Gastrocnemius medialis (tissue), 4 donors: ENCODE measurements around the gene CERS1.

Experiments used
- POLR2A ChIP-seq, 2 donors: fragments of 450-650 bp; IDR thresholded peaks; one replicate each; pipeline ENCODE4 v1.6.1; 2017; ENCODE audit warnings: antibody characterized with exemption in 2 of 2, mild to moderate bottlenecking in 2 of 2, moderate library complexity in 2 of 2
- TF ChIP-seq, protein P1 (sequence below), 5 experiments: fragments of 450-650 bp in 3 of 5; fragments of 200-600 bp in 2 of 5; sonication (generic) in 2 of 5; IDR thresholded peaks in 4 of 5; conservative IDR thresholded peaks in 1 of 5; 1 replicate in 4 of 5; 2 replicates in 1 of 5; pipeline ENCODE4 v1.5.1; 2016 to 2019; ENCODE audit warnings: antibody characterized with exemption in 5 of 5, mild to moderate bottlenecking in 3 of 5, moderate library complexity in 3 of 5

DNA sequence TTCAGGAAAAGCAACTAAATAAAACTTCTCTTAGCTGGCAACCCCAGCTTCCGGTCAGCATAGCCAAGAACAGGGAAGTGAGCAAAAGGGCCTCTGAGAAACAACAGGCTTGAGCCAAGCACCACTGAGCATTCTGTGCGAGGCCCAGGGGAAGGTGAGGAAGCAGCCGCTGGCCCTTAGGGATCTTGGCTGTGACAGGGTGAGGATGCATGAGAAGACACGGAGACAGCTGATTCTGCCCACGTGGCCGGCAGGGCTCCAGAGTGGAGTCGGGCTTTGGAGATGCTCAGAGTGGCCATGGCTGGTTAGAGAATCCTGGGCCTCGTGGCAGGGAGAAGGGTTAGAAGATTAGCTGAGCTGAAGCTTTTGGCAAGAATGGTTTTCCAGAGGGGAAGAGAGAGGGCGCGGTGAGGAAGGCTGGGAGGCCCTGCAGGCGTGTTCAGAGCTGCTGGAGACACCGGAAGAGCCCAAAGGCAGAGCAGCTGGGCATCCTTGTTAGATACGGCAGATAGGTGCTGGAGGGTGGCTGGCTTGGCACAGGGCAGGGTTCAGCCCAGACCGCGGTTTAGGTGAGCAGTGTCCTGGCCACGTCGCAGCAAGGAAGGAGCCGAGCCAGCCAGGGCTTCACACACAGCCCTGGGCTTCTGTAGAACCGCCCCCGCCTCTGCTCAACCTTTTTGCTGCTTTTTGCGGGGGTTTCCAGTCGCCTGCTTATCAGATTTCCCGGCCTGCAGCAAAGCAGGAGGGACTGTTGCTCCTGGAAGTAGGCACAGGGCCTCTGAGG is 46.9 kb downstream of the CERS1 start:
- TF ChIP-seq, protein P1, sequence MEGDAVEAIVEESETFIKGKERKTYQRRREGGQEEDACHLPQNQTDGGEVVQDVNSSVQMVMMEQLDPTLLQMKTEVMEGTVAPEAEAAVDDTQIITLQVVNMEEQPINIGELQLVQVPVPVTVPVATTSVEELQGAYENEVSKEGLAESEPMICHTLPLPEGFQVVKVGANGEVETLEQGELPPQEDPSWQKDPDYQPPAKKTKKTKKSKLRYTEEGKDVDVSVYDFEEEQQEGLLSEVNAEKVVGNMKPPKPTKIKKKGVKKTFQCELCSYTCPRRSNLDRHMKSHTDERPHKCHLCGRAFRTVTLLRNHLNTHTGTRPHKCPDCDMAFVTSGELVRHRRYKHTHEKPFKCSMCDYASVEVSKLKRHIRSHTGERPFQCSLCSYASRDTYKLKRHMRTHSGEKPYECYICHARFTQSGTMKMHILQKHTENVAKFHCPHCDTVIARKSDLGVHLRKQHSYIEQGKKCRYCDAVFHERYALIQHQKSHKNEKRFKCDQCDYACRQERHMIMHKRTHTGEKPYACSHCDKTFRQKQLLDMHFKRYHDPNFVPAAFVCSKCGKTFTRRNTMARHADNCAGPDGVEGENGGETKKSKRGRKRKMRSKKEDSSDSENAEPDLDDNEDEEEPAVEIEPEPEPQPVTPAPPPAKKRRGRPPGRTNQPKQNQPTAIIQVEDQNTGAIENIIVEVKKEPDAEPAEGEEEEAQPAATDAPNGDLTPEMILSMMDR (IDR thresholded peaks at IDR 0.05 in 4 of 5, conservative IDR thresholded peaks at IDR 0.05 in 1 of 5) = no peak
- no peak for TF ChIP-seq POLR2A (IDR thresholded peaks at IDR 0.05)
